HG02884 (cell line): ENCODE measurements around the gene CRYAB.
A peak's percentile ranks its signal among the peaks of the same experiment; 100 is the strongest.

Experiments
- ATAC-seq: cut with Tn5 transposase; IDR thresholded peaks from one replicate; pipeline ENCODE4 v1.9.1; 2021; ENCODE audit warnings: mild to moderate bottlenecking, moderate library complexity; ENCODE audit not compliant: unreplicated experiment

Gene CRYAB

GRCh38 chr11:111911563-111912401 lies at the start of gene CRYAB:
CRYAB (minus strand) TSS chr11:111911770; CDS start chr11:111911724, 46 bp downstream.
- no peak for ATAC-seq

GRCh38 chr11:111960916-111961315 lies 49.3 kb upstream of the CRYAB start:
- no peak for ATAC-seq

- ATAC-seq = no peak
These were observed 46.3 kb upstream of the CRYAB start for GRCh38 chr11:111957663-111958444.

DNA sequence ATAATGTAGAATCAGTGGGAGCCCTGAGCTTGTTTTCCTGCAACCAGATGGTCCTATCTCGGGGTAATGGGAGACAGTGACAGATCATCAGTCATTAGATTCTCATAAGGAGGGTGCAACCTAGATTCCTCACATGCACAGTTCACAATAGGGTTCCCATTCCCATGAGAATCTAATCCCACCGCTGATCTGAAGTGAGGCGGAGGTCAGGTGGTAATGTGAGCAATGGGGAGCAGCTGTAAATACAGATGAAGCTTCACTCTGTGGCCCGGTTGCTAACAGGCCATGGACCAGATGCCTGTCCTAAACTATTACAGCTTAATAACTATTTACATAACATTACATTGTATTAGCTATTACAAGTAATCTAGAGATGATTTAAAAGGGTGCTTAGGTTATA lies 42.6 kb upstream of the CRYAB start:
- ATAC-seq = no peak

DNA sequence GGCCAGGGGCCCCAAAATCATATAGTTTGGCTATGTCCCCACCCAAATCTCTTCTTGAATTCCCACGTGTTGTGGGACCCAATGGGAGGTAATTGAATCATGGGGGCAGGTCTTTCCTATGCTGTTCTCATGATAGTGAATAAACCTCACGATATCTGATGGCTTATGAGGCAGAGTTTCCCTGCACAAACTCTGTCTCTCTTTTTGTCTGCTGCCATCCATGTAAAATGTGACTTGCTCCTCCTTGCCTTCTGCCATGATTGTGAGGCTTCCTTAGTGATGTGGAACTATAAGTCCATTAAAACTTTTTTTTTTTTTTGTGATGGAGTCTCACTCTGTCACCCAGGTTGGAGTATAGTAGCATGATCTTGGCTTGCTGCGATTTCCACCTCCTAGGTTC lies 40.0 kb upstream of the CRYAB start:
- no peak for ATAC-seq

DNA sequence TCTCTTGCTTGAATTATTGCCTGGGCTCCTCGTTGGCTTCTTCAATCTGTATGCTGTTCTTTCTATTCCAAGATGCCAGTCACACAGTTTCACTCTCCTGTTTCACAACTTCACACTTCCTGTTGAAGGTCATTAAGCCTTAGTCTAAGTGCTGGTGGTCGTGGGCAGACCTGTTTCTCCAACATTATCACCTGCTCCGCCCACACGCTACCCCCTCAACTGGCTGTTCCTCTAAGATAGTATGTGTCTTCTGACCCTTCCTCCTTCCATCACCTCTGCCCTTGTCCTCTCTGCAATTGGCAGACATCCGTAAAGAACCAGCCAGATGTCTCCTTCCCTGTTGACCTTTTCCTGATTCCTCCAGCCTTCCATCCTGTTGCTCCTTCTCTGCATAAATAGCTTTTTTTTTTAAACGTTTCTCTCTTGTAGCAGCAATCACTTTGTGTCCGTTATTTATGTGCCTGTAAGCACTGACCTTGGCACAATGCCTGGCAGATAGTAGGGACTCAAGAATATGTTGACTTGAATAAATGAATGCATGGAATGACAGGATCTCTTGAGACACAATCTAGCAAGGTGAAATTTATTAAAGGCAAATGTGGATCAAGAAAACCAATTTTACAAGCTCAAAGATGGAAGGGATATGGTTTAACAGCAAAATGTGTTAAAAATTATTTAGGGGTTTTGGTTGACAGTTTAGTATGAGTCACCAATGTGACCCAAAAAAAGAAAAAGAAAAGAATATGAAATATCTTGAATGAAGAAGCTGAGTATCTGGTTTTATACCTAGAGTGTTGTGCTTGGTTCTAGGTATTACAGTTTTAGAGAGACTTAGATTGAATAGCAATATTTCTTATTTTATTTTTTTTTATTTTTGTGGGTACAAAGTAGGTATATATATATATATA lies 38.2 kb upstream of the CRYAB start:
- no peak for ATAC-seq

DNA sequence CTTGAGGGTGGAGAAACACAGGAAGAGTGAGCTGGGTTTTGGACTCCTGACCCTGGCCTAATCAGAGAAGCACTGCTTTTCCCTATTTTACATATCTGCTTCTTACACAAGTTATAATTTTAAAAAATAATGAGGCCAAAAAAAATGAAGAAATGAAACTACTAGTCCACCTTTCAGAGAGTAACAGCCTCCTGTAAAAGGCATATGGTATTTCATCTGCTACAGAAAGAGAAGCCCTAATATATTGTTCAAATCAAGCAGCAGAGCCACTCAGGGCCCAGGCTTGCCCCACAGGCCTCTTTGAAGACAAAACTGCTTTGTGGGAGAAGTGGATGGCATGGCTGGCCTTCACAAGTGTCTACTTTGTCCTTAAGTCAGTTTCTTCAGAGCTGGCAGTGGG lies 35.6 kb upstream of the CRYAB start:
- no peak for ATAC-seq

DNA sequence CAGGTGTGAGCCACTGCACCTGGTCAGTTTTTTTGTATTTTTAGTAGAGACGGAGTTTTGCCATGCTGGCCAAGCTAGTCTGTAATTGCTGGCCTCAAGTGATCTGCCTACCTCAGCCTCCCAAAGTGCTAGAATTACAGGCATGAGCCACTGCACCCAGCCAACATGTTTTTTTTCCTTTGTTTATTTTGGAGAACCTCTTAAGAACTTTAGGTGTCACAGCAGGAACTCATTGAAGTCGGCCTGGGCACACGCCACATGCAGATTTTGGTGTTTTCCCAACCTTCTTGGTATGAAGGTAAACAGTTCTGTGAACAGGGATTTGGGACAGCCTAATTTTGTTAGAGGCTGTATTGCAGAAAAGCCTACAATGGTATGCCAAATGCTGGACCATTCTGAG lies 34.9 kb upstream of the CRYAB start:
- ATAC-seq = no peak

DNA sequence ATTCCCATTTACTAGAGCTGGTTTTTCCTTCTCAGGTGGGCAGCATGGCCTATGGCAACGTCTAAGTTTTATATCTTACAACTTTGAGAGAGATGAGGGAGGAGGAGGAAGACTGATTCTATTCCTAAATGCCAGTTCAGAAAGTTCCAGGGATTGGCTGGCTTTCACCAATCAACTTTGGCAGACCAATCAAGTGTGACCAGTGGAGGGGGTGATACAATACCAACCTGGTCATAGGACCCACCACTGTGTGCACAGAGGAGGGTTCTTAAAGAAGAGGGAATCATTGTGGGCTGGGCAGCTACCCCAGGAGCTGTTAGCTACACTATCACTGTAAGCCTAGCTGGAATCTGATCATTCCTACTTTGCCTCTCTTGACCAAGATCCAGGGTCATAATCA lies 33.6 kb upstream of the CRYAB start:
- ATAC-seq = no peak

DNA sequence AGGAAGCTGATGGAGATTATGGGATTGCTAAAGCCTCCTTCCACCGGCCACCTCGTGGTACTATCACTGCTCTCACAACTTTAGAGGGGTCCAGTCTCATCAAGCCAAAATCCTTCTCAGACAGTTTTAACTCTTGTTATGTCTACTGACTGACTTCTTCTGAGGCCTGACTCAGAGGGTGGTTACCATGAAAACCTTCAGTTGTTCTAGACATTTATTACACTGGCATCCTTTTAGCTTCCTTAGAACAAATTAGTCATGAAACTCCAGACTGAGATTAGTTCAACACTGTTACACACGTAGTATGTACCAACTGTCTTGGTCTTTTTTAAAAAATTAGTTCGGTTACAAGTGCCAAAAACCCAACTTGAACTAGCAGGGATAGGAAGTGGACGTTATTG lies 33.1 kb upstream of the CRYAB start:
- ATAC-seq = no peak

- ATAC-seq = no peak
These were observed 32.6 kb upstream of the CRYAB start for GRCh38 chr11:111944139-111944538.

DNA sequence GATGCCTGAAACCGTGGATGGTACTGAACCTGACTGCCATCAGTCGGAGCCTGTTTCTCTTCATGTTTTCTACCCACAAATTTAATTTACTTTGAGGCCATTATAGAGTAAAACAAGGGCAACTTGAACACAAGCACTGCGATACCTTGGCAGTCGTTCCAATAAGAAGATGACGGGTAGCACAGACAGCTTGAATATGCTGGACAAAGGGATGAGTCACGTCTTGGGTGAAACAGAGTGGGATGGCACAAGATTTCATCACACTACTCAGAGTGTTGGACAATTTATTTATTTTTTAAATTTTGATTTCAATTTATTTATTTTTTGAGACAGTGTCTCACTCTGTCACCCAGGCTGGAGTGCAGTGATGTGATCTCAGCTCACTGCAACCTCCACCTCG lies 31.3 kb upstream of the CRYAB start:
- ATAC-seq = no peak

DNA sequence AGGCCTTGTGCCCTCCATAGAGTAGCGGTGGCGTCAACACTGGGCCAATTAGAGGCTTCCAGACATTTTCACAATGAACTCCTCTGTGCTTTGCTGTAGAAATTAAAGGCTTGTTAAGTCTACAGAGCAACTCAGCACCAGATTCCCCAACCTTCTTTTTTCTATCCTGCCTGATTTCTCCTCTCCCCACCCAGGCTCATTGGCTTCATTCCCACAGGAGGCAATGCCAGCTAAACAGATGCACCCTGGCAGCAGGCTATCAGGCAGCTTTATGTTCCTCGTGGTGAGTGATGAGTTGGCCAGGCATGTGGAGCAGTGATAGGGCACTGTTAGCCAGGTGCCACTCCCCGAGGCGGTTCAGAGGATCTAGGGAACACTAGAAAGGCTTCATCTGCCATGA lies 30.4 kb upstream of the CRYAB start:
- no peak for ATAC-seq

DNA sequence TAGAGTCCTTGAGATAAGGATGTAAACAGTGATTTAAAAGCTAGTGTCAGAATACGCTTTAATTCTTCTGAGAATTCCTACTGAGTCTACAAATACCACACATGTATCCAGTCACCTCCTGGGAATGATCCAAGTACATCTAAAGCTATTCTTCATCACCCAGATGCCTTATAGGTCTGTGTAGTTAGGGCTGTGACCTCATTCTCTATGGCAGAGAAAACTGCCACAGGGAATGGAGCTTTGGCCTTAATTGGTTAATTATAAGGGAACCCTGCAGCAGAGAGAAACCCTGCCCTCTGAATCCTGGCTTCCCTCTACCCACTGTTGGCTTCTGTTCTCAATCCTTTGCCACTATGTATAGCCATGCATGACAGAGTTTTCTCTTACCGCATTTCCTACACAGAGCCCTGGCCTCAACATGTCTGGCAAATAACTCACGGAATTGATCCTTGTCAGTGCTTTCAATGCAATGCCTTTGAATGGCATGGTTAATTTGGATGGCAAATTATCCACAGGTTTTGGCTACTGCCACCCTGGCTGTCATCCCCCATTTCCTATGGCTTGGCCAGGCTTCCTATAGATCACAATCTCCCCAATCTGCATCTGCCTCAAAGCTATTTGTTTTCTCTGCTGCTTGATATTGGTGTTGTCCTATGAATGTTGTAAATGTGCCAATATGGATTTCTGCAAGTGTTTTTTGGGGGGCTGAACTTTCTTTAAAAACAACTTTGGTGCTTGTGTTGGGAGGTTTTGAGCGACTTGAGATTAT lies 28.4 kb upstream of the CRYAB start:
- ATAC-seq = no peak

- peak; percentile 87 for ATAC-seq
These were observed 27.2 kb upstream of the CRYAB start for GRCh38 chr11:111938687-111939160.

DNA sequence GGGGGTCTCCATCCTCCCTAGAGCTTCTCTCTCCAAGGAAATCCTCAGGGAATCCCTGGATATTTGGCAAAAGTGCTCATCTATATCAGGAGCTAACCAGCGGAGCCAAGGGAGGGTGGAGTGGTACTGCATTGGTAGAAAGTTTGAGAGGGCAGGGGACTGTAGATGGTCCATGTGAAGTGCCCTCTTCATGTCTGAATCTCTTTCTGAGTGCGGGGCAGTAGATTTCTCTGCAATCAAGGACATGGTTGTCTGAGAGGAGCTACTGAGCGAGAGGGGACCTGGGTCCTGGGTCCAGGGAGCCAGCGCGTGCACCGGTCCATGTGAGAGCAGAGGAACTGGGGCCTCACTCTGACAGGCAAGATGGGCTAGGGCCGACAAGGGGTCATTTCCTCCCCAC lies 26.3 kb upstream of the CRYAB start:
- ATAC-seq = no peak

GRCh38 chr11:111937461-111937769 lies 25.8 kb upstream of the CRYAB start:
- no peak for ATAC-seq

GRCh38 chr11:111936040-111936540 lies 24.5 kb upstream of the CRYAB start:
- no peak for ATAC-seq

DNA sequence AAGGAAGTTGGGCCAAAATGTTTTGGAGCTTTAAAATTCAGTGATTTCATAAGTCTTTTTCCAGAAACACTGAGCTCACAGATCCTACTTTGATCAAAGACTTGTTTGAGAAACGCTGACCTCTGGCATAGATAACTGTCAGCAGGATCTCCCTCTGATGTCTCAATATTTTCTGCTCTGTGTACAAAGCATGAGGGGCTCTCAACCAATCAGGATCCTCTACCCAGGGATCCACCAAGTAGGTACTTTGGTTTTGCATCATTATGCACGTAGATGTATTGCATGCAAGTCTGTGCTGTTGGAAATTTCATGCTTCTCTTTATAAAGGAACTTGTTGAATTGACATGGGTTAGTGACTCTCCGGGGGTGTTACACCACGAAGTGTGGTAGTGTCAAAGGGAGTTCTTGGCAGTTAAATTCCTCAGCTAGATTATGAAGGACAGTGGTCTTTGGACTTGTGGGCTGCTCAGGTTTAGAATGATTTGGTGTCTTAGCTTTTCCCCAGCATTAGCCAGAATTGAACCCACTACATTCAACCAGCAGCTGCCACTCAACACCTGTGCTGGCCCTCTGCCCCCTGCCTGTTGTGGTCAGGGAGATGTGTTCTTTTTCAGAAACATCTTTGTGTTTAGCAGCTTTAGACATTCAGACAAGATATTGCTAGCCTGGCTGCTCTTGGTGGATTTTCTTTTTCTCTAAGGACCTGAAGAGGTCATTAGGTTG lies 23.9 kb upstream of the CRYAB start:
- ATAC-seq = no peak

DNA sequence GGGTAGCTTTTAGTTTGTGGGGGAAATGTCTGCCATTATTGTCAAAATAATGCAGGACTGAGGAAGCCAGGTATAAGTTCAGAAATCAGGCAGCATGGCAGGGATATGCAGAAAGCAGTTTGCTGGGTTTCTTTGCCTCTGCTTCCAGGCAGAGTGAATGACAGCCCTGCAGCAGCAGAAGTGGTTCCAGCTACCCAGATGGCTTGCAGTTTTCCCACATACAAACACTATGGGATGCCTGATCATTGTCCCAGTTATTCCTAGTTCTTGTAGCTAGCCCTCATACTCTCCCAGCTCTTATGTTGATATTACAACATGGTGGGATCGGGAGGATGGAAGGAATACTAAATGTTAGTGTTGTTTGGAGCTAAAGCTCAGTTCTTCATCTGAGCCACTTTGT lies 22.7 kb upstream of the CRYAB start:
- no peak for ATAC-seq
